GM18951 (cell line): ENCODE measurements around the gene SGIP1.

ENCODE experiments used
- POLR2A ChIP-seq: IDR thresholded peaks from 4 replicates; pipeline ENCODE4 v1.6.1; 2011; ENCODE audit warnings: mild to moderate bottlenecking; ENCODE audit not compliant: insufficient read length, insufficient read depth; ENCODE audit errors: extremely low read depth
- in situ Hi-C: fragments of 300-500 bp; cut with MboI; formaldehyde crosslinking; loops from one replicate; pipeline ENCODE4 v1.12.0; 2022; ENCODE audit warnings: low sequenced_read_pairs, mixed read lengths, inconsistent platforms; ENCODE audit not compliant: unreplicated experiment

Gene SGIP1

GRCh38 chr1:66505671-66506392 lies 28.1 kb upstream of the SGIP1 start:
- TF ChIP-seq POLR2A, result no peak
- in situ Hi-C loops, result no loop called here

GRCh38 chr1:66506393-66506687 lies 27.6 kb upstream of the SGIP1 start:
- in situ Hi-C loops, result no loop called here
- no peak for TF ChIP-seq POLR2A

- in situ Hi-C loops, result no loop called here
- TF ChIP-seq POLR2A, result no peak
Measured at GRCh38 chr1:66506991-66507390, 27.0 kb upstream of the SGIP1 start.

GRCh38 chr1:66510407-66510806 lies 23.5 kb upstream of the SGIP1 start:
- in situ Hi-C loops, result no loop called here
- TF ChIP-seq POLR2A, result no peak

- in situ Hi-C loops, result no loop called here
- TF ChIP-seq POLR2A, result no peak
Measured at GRCh38 chr1:66511118-66511517, 22.8 kb upstream of the SGIP1 start.

GRCh38 chr1:66517959-66518358 lies 16.0 kb upstream of the SGIP1 start:
- TF ChIP-seq POLR2A, result no peak

GRCh38 chr1:66518654-66519053 lies 15.3 kb upstream of the SGIP1 start:
- TF ChIP-seq POLR2A, result no peak
- in situ Hi-C loops, result no loop called here

More at GRCh38 chr1:66517959-66518358, 16.0 kb upstream of the SGIP1 start:
- in situ Hi-C loops, result no loop called here

- no peak for TF ChIP-seq POLR2A
- in situ Hi-C loops, result no loop called here
Measured at GRCh38 chr1:66519992-66520391, 14.0 kb upstream of the SGIP1 start.

GRCh38 chr1:66520655-66521054 lies 13.3 kb upstream of the SGIP1 start:
- in situ Hi-C loops, result no loop called here
- TF ChIP-seq POLR2A, result no peak

GRCh38 chr1:66521721-66522365 lies 12.1 kb upstream of the SGIP1 start:
- in situ Hi-C loops, result no loop called here
- no peak for TF ChIP-seq POLR2A

GRCh38 chr1:66523562-66523961 lies 10.4 kb upstream of the SGIP1 start:
- in situ Hi-C loops, result no loop called here
- no peak for TF ChIP-seq POLR2A

GRCh38 chr1:66525086-66525485 lies 8.9 kb upstream of the SGIP1 start:
- in situ Hi-C loops, result no loop called here
- TF ChIP-seq POLR2A, result no peak

- in situ Hi-C loops, result no loop called here
- TF ChIP-seq POLR2A, result no peak
Measured at GRCh38 chr1:66526036-66526435, 7.9 kb upstream of the SGIP1 start.

- TF ChIP-seq POLR2A, result no peak
- in situ Hi-C loops, result no loop called here
Measured at GRCh38 chr1:66526991-66527390, 7.0 kb upstream of the SGIP1 start.
